HG03108 (cell line): Measurements from ENCODE around the gene MLXIP.
"Not testable (repeated sequence)": the region's sequence is repeated elsewhere in the genome, so short reads cannot be mapped to it uniquely, and the experiment has no call there.

Experiments
- ATAC-seq: cut with Tn5 transposase; IDR thresholded peaks from one replicate; pipeline ENCODE4 v1.9.1; 2021; ENCODE audit warnings: moderate library complexity; ENCODE audit not compliant: unreplicated experiment

MLXIP gene

GRCh38 chr12:122094735-122095631 lies 16.4 kb downstream of the MLXIP start:
- no peak for ATAC-seq

GRCh38 chr12:122096014-122096413 lies 17.5 kb downstream of the MLXIP start:
- no peak for ATAC-seq

GRCh38 chr12:122096591-122097149 lies 18.1 kb downstream of the MLXIP start:
- ATAC-seq: no peak

- ATAC-seq: no peak
Measured at GRCh38 chr12:122097584-122097926, 19.0 kb downstream of the MLXIP start.

GRCh38 chr12:122097927-122098756 lies 19.6 kb downstream of the MLXIP start:
- no peak for ATAC-seq

- no peak for ATAC-seq
Measured at GRCh38 chr12:122099280-122099749, 20.8 kb downstream of the MLXIP start.

GRCh38 chr12:122099856-122100255 lies 21.3 kb downstream of the MLXIP start:
- no peak for ATAC-seq

GRCh38 chr12:122100568-122100967 lies 22.0 kb downstream of the MLXIP start:
- no peak for ATAC-seq

GRCh38 chr12:122102331-122102730 lies 23.8 kb downstream of the MLXIP start:
- no peak for ATAC-seq

- ATAC-seq: no peak
Measured at GRCh38 chr12:122104844-122105243, 26.3 kb downstream of the MLXIP start.

GRCh38 chr12:122105496-122105895 lies 26.9 kb downstream of the MLXIP start:
- not testable (repeated sequence) for ATAC-seq

GRCh38 chr12:122106843-122107242 lies 28.3 kb downstream of the MLXIP start:
- no peak for ATAC-seq

- ATAC-seq: no peak
Measured at GRCh38 chr12:122107261-122107660, 28.7 kb downstream of the MLXIP start.

- ATAC-seq: no peak
Measured at GRCh38 chr12:122111089-122111641, 32.6 kb downstream of the MLXIP start.

- no peak for ATAC-seq
Measured at GRCh38 chr12:122116707-122117535, 38.4 kb downstream of the MLXIP start.

- ATAC-seq: no peak
Measured at GRCh38 chr12:122117979-122118378, 39.4 kb downstream of the MLXIP start.

- ATAC-seq: not testable (repeated sequence)
Measured at GRCh38 chr12:122121341-122121740, 42.8 kb downstream of the MLXIP start.

- ATAC-seq: no peak
Measured at GRCh38 chr12:122121745-122122144, 43.2 kb downstream of the MLXIP start.

- ATAC-seq: no peak
Measured at GRCh38 chr12:122123051-122123760, 44.6 kb downstream of the MLXIP start.

- ATAC-seq: no peak
Measured at GRCh38 chr12:122123761-122124145, 45.2 kb downstream of the MLXIP start.
